Suprapubic skin (tissue), 3 donors: ENCODE results near the gene LZIC.

ENCODE experiments used
- POLR2A ChIP-seq, 2 donors: fragments of 450-650 bp; IDR thresholded peaks; one replicate each; pipeline ENCODE4 v1.6.1; 2017; ENCODE audit warnings: antibody characterized with exemption in 2 of 2, mild to moderate bottlenecking in 2 of 2, moderate library complexity in 2 of 2
- TF ChIP-seq, protein P1 (sequence below), 2 donors: fragments of 200-600 bp in 1 of 2; fragments of 450-650 bp in 1 of 2; sonication (generic) in 1 of 2; IDR thresholded peaks; one replicate each; pipeline ENCODE4 v1.5.1; 2016 to 2019; ENCODE audit warnings: antibody characterized with exemption in 2 of 2, mild to moderate bottlenecking in 1 of 2, moderate library complexity in 1 of 2

DNA sequence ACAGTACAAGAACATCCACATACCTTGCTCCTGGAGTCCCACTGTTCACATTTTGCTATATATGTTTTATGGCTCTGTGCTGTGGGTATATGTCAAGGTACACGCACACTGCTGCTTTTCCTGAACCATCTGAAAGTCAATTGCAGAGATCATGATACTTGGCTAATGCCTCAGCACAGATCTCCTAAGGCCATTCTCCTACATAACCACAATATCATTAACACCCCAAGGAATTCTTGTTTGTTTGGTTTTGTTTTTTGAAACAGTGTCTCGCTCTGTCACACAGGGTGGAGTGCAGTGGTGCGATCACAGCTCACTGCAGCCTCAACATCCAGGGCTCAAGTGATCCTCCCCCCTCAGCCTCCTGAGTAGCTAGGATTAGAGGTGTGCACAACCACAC is 49.1 kb downstream of the LZIC start:
- TF ChIP-seq, protein P1, sequence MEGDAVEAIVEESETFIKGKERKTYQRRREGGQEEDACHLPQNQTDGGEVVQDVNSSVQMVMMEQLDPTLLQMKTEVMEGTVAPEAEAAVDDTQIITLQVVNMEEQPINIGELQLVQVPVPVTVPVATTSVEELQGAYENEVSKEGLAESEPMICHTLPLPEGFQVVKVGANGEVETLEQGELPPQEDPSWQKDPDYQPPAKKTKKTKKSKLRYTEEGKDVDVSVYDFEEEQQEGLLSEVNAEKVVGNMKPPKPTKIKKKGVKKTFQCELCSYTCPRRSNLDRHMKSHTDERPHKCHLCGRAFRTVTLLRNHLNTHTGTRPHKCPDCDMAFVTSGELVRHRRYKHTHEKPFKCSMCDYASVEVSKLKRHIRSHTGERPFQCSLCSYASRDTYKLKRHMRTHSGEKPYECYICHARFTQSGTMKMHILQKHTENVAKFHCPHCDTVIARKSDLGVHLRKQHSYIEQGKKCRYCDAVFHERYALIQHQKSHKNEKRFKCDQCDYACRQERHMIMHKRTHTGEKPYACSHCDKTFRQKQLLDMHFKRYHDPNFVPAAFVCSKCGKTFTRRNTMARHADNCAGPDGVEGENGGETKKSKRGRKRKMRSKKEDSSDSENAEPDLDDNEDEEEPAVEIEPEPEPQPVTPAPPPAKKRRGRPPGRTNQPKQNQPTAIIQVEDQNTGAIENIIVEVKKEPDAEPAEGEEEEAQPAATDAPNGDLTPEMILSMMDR (IDR thresholded peaks at IDR 0.05) = no peak
- TF ChIP-seq POLR2A (IDR thresholded peaks at IDR 0.05) = no peak
